ENCODE measurements around the gene TMEM41A. TPM values are rescaled to one million over a fixed set of nuclear protein-coding genes. Genes with fewer than 3 reads are reported as not detected.

The TMEM41A gene
- total and polyA plus RNA-seq, 2 experiments from 2014 or later: 12.4 to 15.9 TPM

GRCh38 chr3:185503521-185503920 is 4.7 kb upstream of the TMEM41A start:
- H3K36me3 ChIP-seq (ENCODE audit: insufficient read depth): no peaks in the 10 kb centered on the region
- no peaks in the 10 kb centered on the region for H3K79me2 ChIP-seq (replicated peaks; ENCODE audit: insufficient read depth)
- no peaks in the 10 kb centered on the region for H3K36me3 Mint-ChIP-seq (ENCODE audit: low read depth)
- H3K4me3 ChIP-seq: no peak overlapping the region
- DNase-seq (ENCODE audit: low spot score) (no peak), ATAC-seq (no peak)
- H3K4me1 Mint-ChIP-seq: peaks cover 5% of the 10 kb centered on the region; the same call in 2 of the 3 replicates
- no peaks in the 10 kb centered on the region for H3K9me3 Mint-ChIP-seq
- no peak overlapping the region for H3K4me3 Mint-ChIP-seq
- H3K4me2 ChIP-seq: no peak overlapping the region
- H2AFZ ChIP-seq: 0 out of 2 replicates have a peak overlapping the region, but pooled peaks have one; percentile 14
- no peak overlapping the region for H3K27ac ChIP-seq (ENCODE audit: low read depth)
- no peaks in the 10 kb centered on the region for H4K20me1 ChIP-seq (replicated peaks; ENCODE audit: insufficient read depth)
- H3K27ac Mint-ChIP-seq: no peak overlapping the region
- peaks cover 5% of the 10 kb centered on the region; the same call in 1 of the 2 replicates for H3F3A ChIP-seq (replicated peaks; ENCODE audit: low read depth)
- no peaks in the 10 kb centered on the region for H3K9me2 ChIP-seq (ENCODE audit: insufficient read depth)
- peaks cover 10% of the 10 kb centered on the region for H3K27me3 Mint-ChIP-seq (ENCODE audit: insufficient read depth, low read depth, poor library complexity)
- TF ChIP-seq ZNF114 (CRISPR knock-in tag; IDR thresholded peaks at IDR 0.05) (no peak), REST (IDR thresholded peaks at IDR 0.05; ENCODE audit: unreplicated experiment) (no peak), STAT1 (IDR thresholded peaks at IDR 0.05; ENCODE audit: unreplicated experiment) (no peak)
- no peaks in the 10 kb centered on the region for H3K4me1 ChIP-seq (ENCODE audit: insufficient read depth)
- H3K27me3 ChIP-seq (ENCODE audit: insufficient read depth): no peaks in the 10 kb centered on the region

- Histone ChIP-seq H3F3A (replicated peaks; ENCODE audit: low read depth) (peaks cover 7% of the 10 kb centered on the region; the same call in 1 of the 2 replicates), H2AFZ (no peak overlapping the region), H3K9me2 (ENCODE audit: insufficient read depth) (no peaks in the 10 kb centered on the region), H3K4me2 (no peak overlapping the region), H3K36me3 (ENCODE audit: insufficient read depth) (no peaks in the 10 kb centered on the region), H3K4me1 (ENCODE audit: insufficient read depth) (peaks cover 2% of the 10 kb centered on the region; the same call in 1 of the 2 replicates), H3K27ac (ENCODE audit: low read depth) (no peak overlapping the region), H3K79me2 (replicated peaks; ENCODE audit: insufficient read depth) (peaks cover 2% of the 10 kb centered on the region), H3K4me3 (no peak overlapping the region), H3K27me3 (ENCODE audit: insufficient read depth) (no peaks in the 10 kb centered on the region), H4K20me1 (replicated peaks; ENCODE audit: insufficient read depth) (no peaks in the 10 kb centered on the region)
- H3K27ac Mint-ChIP-seq: no peak overlapping the region
- DNase-seq (ENCODE audit: low spot score) (no peak), ATAC-seq (no peak)
- H3K4me1 Mint-ChIP-seq: peaks cover 5% of the 10 kb centered on the region; the same call in 2 of the 3 replicates
- H3K36me3 Mint-ChIP-seq (ENCODE audit: low read depth): no peaks in the 10 kb centered on the region
- TF ChIP-seq JUNB (IDR thresholded peaks at IDR 0.05; ENCODE audit: unreplicated experiment): no peak
- H3K4me3 Mint-ChIP-seq: no peak overlapping the region
- no peaks in the 10 kb centered on the region for H3K9me3 Mint-ChIP-seq
- H3K27me3 Mint-ChIP-seq (ENCODE audit: insufficient read depth, low read depth, poor library complexity): peaks cover 14% of the 10 kb centered on the region
These were observed 4.2 kb upstream of the TMEM41A start for GRCh38 chr3:185502987-185503386.

DNA sequence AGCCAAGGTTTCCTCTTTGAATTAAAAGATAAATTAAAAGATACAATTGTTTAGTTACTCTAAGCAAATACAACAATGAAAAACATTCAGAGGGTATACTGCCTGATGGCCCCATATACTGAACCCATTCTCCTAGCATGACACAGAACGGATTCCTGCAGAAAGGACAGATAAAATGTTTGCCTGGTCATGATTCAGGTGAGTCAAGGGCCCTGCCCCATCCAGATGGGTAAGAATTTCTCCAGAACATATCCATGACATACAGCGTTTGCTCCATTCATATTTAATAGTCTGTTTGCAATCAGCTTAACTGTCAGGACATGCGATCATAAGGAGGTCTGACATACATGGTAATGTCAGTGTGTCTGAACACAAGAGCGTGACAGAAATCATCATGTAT is 8.6 kb downstream of the TMEM41A start:
- DNase-seq (ENCODE audit: low spot score) (no peak), ATAC-seq (no peak)
- Mint-ChIP-seq H3K36me3 (ENCODE audit: low read depth) (peaks cover 22% of the 10 kb centered on the region; the same call in 2 of the 3 replicates), H3K9me3 (no peaks in the 10 kb centered on the region), H3K27ac (no peak overlapping the region), H3K4me1 (no peaks in the 10 kb centered on the region), H3K27me3 (ENCODE audit: insufficient read depth, low read depth, poor library complexity) (no peaks in the 10 kb centered on the region), H3K4me3 (no peak overlapping the region)
- H3K36me3 ChIP-seq (ENCODE audit: insufficient read depth): peaks cover 4% of the 10 kb centered on the region; the same call in 1 of the 2 replicates
- TF ChIP-seq ETS1 (IDR thresholded peaks at IDR 0.05) (no peak), EZH2phosphoT487 (IDR thresholded peaks at IDR 0.05; ENCODE audit: unreplicated experiment) (no peak)
- no peak overlapping the region for H3K27ac ChIP-seq (ENCODE audit: low read depth)
- no peaks in the 10 kb centered on the region for H3K4me1 ChIP-seq (ENCODE audit: insufficient read depth)
- H3K4me2 ChIP-seq: no peak overlapping the region
- no peak overlapping the region for H3K4me3 ChIP-seq
- H3K79me2 ChIP-seq (replicated peaks; ENCODE audit: insufficient read depth): no peaks in the 10 kb centered on the region
- H3F3A ChIP-seq (replicated peaks; ENCODE audit: low read depth): no peaks in the 10 kb centered on the region
- H2AFZ ChIP-seq: no peak overlapping the region
- no peaks in the 10 kb centered on the region for H3K27me3 ChIP-seq (ENCODE audit: insufficient read depth)
- peaks cover 5% of the 10 kb centered on the region; the same call in 1 of the 2 replicates for H4K20me1 ChIP-seq (replicated peaks; ENCODE audit: insufficient read depth)
- H3K9me2 ChIP-seq (ENCODE audit: insufficient read depth): no peaks in the 10 kb centered on the region
